Peyer's patch (tissue), 4 donors: Measurements from ENCODE around the gene MAD1L1. TPM values are rescaled to one million over a fixed set of nuclear protein-coding genes. Genes with fewer than 3 reads are reported as not detected.

Experiments used
- DNase-seq, 3 donors: peaks; one replicate each; pipeline ENCODE4 v3.0.0-alpha.2; 2017 to 2019
- H3K27ac ChIP-seq, 4 donors: fragments of 200-600 bp; sonication (generic); one replicate each; pipeline ENCODE4 v1.5.1; 2016 to 2019
- H3K27me3 ChIP-seq, 2 donors: fragments of 200-600 bp; sonication (generic); one replicate each; pipeline ENCODE4 v1.5.1; 2019
- H3K36me3 ChIP-seq, 3 donors: fragments of 200-600 bp; sonication (generic); one replicate each; pipeline ENCODE4 v1.5.1; 2016 to 2019
- H3K4me1 ChIP-seq, 4 donors: fragments of 200-600 bp; sonication (generic); one replicate each; pipeline ENCODE4 v1.5.1; 2016 to 2019
- H3K4me3 ChIP-seq, 4 donors: fragments of 200-600 bp; sonication (generic); 1 replicate in 3 of 4; 2 replicates in 1 of 4; pipeline ENCODE4 v1.5.1; 2016 to 2019; ENCODE audit warnings: mild to moderate bottlenecking in 1 of 4
- H3K9me3 ChIP-seq, 4 donors: fragments of 200-600 bp; sonication (generic); one replicate each; pipeline ENCODE4 v1.5.1; 2016 to 2019; ENCODE audit warnings: mild to moderate bottlenecking in 1 of 4
- POLR2A ChIP-seq, 2 donors: fragments of 450-650 bp; IDR thresholded peaks; one replicate each; pipeline ENCODE4 v1.5.1; 2017; ENCODE audit warnings: antibody characterized with exemption in 2 of 2, mild to moderate bottlenecking in 2 of 2, moderate library complexity in 2 of 2
- total RNA-seq, 4 donors: library from RNA; depleted of rRNA; stranded (reverse); fragments of >200 nt; gene quantifications; one replicate each; pipeline ENCODE4 v1.1.0, GENCODE V29; 2016
- TF ChIP-seq, protein P1 (sequence below), 6 experiments: fragments of 450-650 bp in 4 of 6; fragments of 200-600 bp in 2 of 6; sonication (generic) in 1 of 6; IDR thresholded peaks; one replicate each; pipeline ENCODE4 v1.5.1; 2017 to 2019; ENCODE audit warnings: antibody characterized with exemption in 6 of 6, mild to moderate bottlenecking in 3 of 6, moderate library complexity in 1 of 6

The MAD1L1 gene
- total RNA-seq, 4 donors from 2014 or later, result 43.9 to 417 (median 59.1) TPM

DNA sequence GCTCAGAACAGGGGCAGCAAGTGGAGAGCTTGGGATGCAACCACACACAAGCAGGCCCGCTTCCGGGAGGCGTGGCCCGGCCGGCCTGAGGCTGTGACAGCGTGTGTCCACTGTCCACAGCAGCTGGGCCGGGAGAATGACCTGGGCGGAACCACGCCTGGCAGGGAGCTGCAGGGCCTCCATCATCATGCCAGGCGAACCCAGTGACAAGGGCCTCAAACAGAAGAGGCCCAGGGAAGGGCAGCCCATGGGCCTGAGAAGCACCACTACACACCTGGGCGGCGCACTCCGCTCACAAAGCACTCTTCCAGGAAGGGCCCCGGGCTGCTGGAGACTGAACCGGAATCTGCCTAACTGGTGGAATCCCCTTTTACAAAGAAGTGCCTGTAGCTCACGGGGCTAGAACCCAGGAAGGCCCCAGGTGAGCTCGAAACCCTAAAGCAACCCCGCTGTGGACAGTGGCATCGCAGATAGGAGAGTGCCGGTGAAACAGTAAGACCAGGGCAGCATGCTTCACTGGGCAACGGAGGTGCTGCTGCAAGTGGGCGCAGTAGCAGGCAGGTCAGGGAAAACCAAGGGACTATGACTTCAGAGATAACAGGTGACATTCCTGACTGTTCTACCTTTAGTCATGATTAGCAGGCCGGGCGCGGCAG lies 66.0 kb downstream of the MAD1L1 start:
- TF ChIP-seq, protein P1, sequence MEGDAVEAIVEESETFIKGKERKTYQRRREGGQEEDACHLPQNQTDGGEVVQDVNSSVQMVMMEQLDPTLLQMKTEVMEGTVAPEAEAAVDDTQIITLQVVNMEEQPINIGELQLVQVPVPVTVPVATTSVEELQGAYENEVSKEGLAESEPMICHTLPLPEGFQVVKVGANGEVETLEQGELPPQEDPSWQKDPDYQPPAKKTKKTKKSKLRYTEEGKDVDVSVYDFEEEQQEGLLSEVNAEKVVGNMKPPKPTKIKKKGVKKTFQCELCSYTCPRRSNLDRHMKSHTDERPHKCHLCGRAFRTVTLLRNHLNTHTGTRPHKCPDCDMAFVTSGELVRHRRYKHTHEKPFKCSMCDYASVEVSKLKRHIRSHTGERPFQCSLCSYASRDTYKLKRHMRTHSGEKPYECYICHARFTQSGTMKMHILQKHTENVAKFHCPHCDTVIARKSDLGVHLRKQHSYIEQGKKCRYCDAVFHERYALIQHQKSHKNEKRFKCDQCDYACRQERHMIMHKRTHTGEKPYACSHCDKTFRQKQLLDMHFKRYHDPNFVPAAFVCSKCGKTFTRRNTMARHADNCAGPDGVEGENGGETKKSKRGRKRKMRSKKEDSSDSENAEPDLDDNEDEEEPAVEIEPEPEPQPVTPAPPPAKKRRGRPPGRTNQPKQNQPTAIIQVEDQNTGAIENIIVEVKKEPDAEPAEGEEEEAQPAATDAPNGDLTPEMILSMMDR (IDR thresholded peaks at IDR 0.05), result no peak
- TF ChIP-seq POLR2A (IDR thresholded peaks at IDR 0.05), result no peak
- Histone ChIP-seq H3K4me1 (no peaks in the 10 kb centered on the region), H3K4me3 (no peak overlapping the region), H3K9me3 (no peaks in the 10 kb centered on the region), H3K36me3 (no peaks in the 10 kb centered on the region), H3K27ac (no peak overlapping the region), H3K27me3 (no peaks in the 10 kb centered on the region)
- peak in 1 of 3 donors; percentile 40 for DNase-seq

DNA sequence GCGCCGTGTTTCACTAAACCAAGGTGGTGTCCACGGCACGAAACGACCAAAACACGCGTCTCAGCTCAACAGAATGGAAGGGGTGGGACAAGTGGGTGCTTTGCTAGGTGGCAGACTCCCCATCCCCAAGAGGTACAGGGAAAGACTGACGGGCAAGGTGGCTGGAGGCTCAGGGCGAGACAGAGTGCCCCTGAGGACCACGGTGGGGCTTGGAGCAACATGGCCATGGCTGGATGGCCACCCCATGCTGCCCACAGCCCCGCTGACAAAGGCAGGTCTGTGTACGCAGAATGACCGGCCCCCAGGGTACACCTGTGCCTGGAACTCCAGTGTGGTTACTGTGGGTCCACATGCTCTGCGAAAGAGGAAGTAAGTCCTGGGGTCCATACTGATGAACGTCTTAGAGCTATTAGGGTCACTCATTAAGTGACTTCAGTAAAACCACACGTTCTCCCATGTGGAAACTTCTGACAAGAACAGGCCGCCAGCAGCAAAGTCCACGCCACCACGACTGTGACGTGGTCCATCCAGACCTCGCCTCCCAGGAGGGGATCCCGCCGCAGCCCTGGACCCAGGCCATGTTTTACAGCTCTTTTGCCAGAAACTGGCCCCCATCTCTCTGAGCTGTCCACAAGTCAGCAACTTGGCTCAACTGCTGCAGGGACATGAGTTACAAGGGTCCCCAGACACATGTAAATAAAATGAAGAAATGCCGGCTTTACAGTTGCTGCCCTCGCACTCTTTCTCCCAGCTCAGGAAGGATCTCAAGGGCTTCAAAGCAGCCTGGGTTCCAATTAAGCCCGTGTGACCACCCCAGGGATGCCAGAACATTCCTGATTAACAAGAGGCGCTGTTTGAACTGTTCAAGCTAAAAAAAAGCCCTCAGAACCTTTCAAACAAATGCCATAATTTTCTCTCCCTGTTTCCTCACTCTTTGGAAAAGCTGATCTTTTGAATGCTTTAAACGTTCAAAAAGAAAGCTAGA lies 66.8 kb downstream of the MAD1L1 start:
- TF ChIP-seq, protein P1 (IDR thresholded peaks at IDR 0.05), result no peak
- no peak for TF ChIP-seq POLR2A (IDR thresholded peaks at IDR 0.05)
- no peaks in the 10 kb centered on the region for H3K9me3 ChIP-seq
- no peaks in the 10 kb centered on the region for H3K36me3 ChIP-seq
- no peaks in the 10 kb centered on the region for H3K4me1 ChIP-seq
- no peaks in the 10 kb centered on the region for H3K27me3 ChIP-seq
- H3K27ac ChIP-seq, result no peak overlapping the region
- no peak overlapping the region for H3K4me3 ChIP-seq
- DNase-seq, result peak in 2 of 3 donors; percentile 33 to 51

DNA sequence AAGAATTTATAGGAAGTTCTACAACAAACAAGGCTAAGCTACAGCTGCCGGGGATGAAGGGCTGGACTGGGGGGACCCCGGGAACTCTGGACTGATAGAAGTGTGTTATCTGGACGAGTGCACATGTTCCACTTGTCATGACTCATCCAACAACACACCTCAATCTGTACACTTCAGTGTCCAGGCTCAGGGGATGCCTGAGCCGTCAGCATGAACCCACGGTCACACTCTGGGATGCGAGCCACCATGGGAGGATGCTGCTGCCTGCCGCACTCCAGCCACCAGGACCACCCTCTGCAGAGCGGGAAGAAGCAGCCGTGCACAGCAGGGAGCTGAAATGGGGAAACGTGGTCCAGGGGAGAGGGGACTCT lies 67.5 kb downstream of the MAD1L1 start:
- no peak for TF ChIP-seq POLR2A (IDR thresholded peaks at IDR 0.05)
- TF ChIP-seq, protein P1 (IDR thresholded peaks at IDR 0.05), result no peak
- no peak for DNase-seq
- Histone ChIP-seq H3K4me1 (no peaks in the 10 kb centered on the region), H3K4me3 (no peak overlapping the region), H3K27ac (no peak overlapping the region), H3K27me3 (no peaks in the 10 kb centered on the region), H3K9me3 (no peaks in the 10 kb centered on the region), H3K36me3 (no peaks in the 10 kb centered on the region)

DNA sequence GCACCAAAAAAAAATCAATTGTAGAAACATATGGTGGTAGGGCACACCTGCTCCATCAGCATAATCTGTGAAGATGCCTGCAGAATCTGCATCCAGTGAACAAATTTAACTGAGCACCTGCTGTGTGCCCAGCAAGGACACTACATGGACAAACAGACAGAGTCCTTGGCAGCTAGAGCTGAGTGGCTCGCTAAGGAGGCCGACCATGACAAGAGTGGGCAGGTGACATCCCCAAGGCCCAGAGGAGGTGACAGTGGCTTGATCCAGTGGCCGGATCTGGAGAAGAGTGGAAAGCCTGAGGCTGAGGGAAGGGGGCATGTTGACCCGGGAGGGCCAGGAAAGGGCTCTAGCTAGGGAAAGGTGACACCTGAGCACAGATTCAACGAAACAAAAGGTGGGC lies 68.1 kb downstream of the MAD1L1 start:
- H3K9me3 ChIP-seq, result no peaks in the 10 kb centered on the region
- H3K4me1 ChIP-seq, result no peaks in the 10 kb centered on the region
- no peak overlapping the region for H3K4me3 ChIP-seq
- no peaks in the 10 kb centered on the region for H3K27me3 ChIP-seq
- no peak for DNase-seq
- TF ChIP-seq POLR2A (IDR thresholded peaks at IDR 0.05), result no peak
- TF ChIP-seq, protein P1 (IDR thresholded peaks at IDR 0.05), result no peak
- no peak overlapping the region for H3K27ac ChIP-seq
- no peaks in the 10 kb centered on the region for H3K36me3 ChIP-seq

GRCh38 chr7:2163600-2164555 lies 68.9 kb downstream of the MAD1L1 start:
- DNase-seq, result peak in 1 of 3 donors; percentile 22
- peaks cover 0 to under 1% (median 0%) of the 10 kb centered on the region in 4 donors for H3K4me1 ChIP-seq
- no peaks in the 10 kb centered on the region for H3K36me3 ChIP-seq
- H3K9me3 ChIP-seq, result no peaks in the 10 kb centered on the region
- no peaks in the 10 kb centered on the region for H3K27me3 ChIP-seq
- H3K27ac ChIP-seq, result peak overlapping the region in 1 of 4 donors; percentile 26
- no peak overlapping the region for H3K4me3 ChIP-seq
- TF ChIP-seq, protein P1 (IDR thresholded peaks at IDR 0.05), result no peak
- no peak for TF ChIP-seq POLR2A (IDR thresholded peaks at IDR 0.05)
